Astrocyte of the spinal cord (primary cell): ENCODE measurements around the gene PLXNC1.

ENCODE experiments used
- DNase-seq: peaks from one replicate; pipeline ENCODE4 v3.0.0; 2011; ENCODE audit warnings: low read depth, low spot score
- H3K4me3 ChIP-seq: 2 replicates; pipeline ENCODE4 v1.5.1; 2011; ENCODE audit warnings: low read depth, mild to moderate bottlenecking, low read length, moderate library complexity
- CTCF ChIP-seq: IDR thresholded peaks from 2 replicates; pipeline ENCODE4 v1.5.1; 2012; ENCODE audit warnings: low read depth, mild to moderate bottlenecking, low read length, inconsistent platforms
- in situ Hi-C: cut with HindIII; loops from 2 replicates; pipeline ENCODE4 v1.10.0; 2017; ENCODE audit warnings: low sequenced_read_pairs

PLXNC1 gene

GRCh38 chr12:94116191-94116590 is 32.2 kb upstream of the PLXNC1 start:
- TF ChIP-seq CTCF: no peak
- H3K4me3 ChIP-seq: no peak overlapping the region
- in situ Hi-C loops: no loop called here
- no peak for DNase-seq

GRCh38 chr12:94121886-94122285 is 26.5 kb upstream of the PLXNC1 start:
- H3K4me3 ChIP-seq: no peak overlapping the region

GRCh38 chr12:94122591-94122990 is 25.8 kb upstream of the PLXNC1 start:
- H3K4me3 ChIP-seq: no peak overlapping the region
- DNase-seq: no peak
- no peak for TF ChIP-seq CTCF
- in situ Hi-C loops: no loop called here

More at GRCh38 chr12:94121886-94122285, 26.5 kb upstream of the PLXNC1 start:
- DNase-seq: no peak
- no peak for TF ChIP-seq CTCF
- in situ Hi-C loops: no loop called here

- no peak for TF ChIP-seq CTCF
- in situ Hi-C loops: no loop called here
- no peak for DNase-seq
- H3K4me3 ChIP-seq: no peak overlapping the region
These were observed 25.2 kb upstream of the PLXNC1 start for GRCh38 chr12:94123127-94123526.

- no peak for TF ChIP-seq CTCF
- no peak for DNase-seq
- no peak overlapping the region for H3K4me3 ChIP-seq
- in situ Hi-C loops: no loop called here
These were observed 22.3 kb upstream of the PLXNC1 start for GRCh38 chr12:94126067-94126466.

- H3K4me3 ChIP-seq: no peak overlapping the region
- in situ Hi-C loops: no loop called here
- TF ChIP-seq CTCF: no peak
- DNase-seq: no peak
These were observed 20.9 kb upstream of the PLXNC1 start for GRCh38 chr12:94127239-94128131.
